Measurements from ENCODE around the gene VSTM1. TPM values are rescaled to one million over a fixed set of nuclear protein-coding genes. Genes with fewer than 3 reads are reported as not detected.

Gene VSTM1
- total RNA-seq (2021) = 0.59 TPM in 1 of 2 replicates, not detected in the other
- Bru-seq, nascent RNA = percentile 6 among the genes with signal in this experiment
- percentile 9 among the genes with signal in this experiment for BruChase-seq, experiment 1, labeled RNA remaining after a 2-hour chase
- percentile 11 among the genes with signal in this experiment for BruChase-seq, experiment 2, labeled RNA remaining after a 6-hour chase
- long read RNA-seq, partial matches to known transcripts = 1 of 1 reads
- long read RNA-seq, other reads (novel, unspliced or antisense) = 0 of 1 reads

- CTCF ChIA-PET = no interaction called here
- Histone ChIP-seq H3F3A (ENCODE audit: insufficient read depth, low read depth) (no peaks in the 10 kb centered on the region), H3K4me1 (replicated peaks; ENCODE audit: insufficient read depth) (no peaks in the 10 kb centered on the region), H4K20me1 (ENCODE audit: insufficient read depth) (no peaks in the 10 kb centered on the region), H3K9me2 (ENCODE audit: insufficient read depth) (no peaks in the 10 kb centered on the region), H3K79me2 (ENCODE audit: low read depth) (no peaks in the 10 kb centered on the region), H3K36me3 (ENCODE audit: low read depth) (no peaks in the 10 kb centered on the region), H3K4me3 (no peak within 1 kb of the TSS), H3K9me3 (ENCODE audit: insufficient read depth, low read depth) (no peaks in the 10 kb centered on the region), H3K27me3 (ENCODE audit: insufficient read depth, low read depth) (peaks cover 32% of the 10 kb centered on the region), H3K27ac (no peak within 1 kb of the TSS), H3K4me2 (no peak within 1 kb of the TSS), H2AFZ (no peak within 1 kb of the TSS)
- POLR2A ChIA-PET (ENCODE audit: unreplicated experiment) = no interaction called here
- DNase-seq = no peak
- TF ChIP-seq EZH2 (IDR thresholded peaks at IDR 0.05; ENCODE audit: low read depth) = no peak
- TF ChIP-seq, protein P1, sequence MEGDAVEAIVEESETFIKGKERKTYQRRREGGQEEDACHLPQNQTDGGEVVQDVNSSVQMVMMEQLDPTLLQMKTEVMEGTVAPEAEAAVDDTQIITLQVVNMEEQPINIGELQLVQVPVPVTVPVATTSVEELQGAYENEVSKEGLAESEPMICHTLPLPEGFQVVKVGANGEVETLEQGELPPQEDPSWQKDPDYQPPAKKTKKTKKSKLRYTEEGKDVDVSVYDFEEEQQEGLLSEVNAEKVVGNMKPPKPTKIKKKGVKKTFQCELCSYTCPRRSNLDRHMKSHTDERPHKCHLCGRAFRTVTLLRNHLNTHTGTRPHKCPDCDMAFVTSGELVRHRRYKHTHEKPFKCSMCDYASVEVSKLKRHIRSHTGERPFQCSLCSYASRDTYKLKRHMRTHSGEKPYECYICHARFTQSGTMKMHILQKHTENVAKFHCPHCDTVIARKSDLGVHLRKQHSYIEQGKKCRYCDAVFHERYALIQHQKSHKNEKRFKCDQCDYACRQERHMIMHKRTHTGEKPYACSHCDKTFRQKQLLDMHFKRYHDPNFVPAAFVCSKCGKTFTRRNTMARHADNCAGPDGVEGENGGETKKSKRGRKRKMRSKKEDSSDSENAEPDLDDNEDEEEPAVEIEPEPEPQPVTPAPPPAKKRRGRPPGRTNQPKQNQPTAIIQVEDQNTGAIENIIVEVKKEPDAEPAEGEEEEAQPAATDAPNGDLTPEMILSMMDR (conservative IDR thresholded peaks at IDR 0.05) = no peak
- intact Hi-C loops (cut with micrococcal nuclease; ENCODE audit: unreplicated experiment) = no loop called here
- no TSS peak for BruUV-seq (replicated peaks)
Observed at GRCh38 chr19:54063350-54064116, at the start of gene VSTM1. Gene VSTM1 (minus strand): TSS chr19:54063897. CDS start chr19:54063777, 120 bp downstream.

GRCh38 chr19:54109651-54110050 is 46.0 kb upstream of the VSTM1 start:
- H3K27ac ChIP-seq = no peak overlapping the region
- H2AFZ ChIP-seq = no peak overlapping the region
- H3K27me3 ChIP-seq (ENCODE audit: insufficient read depth, low read depth) = no peaks in the 10 kb centered on the region
- H3K4me3 ChIP-seq = no peak overlapping the region
- POLR2A ChIA-PET (ENCODE audit: unreplicated experiment) = interaction anchor here (0.5 to 0.7 kb wide), 3 partner anchors 8 to 915 kb away, joined by 3 to 15 read pairs (median 6); no protein-coding TSS in a partner anchor
- no peaks in the 10 kb centered on the region for H3K9me2 ChIP-seq (ENCODE audit: insufficient read depth)
- no peaks in the 10 kb centered on the region for H3K9me3 ChIP-seq (ENCODE audit: insufficient read depth, low read depth)
- intact Hi-C loops (cut with micrococcal nuclease; ENCODE audit: unreplicated experiment) = no loop called here
- H3F3A ChIP-seq (ENCODE audit: insufficient read depth, low read depth) = peaks cover 20% of the 10 kb centered on the region; the same call in 1 of the 2 replicates
- H3K4me1 ChIP-seq (replicated peaks; ENCODE audit: insufficient read depth) = 0 out of 2 replicates have a peak, but pooled peaks cover 6% of the 10 kb centered on the region
- peaks cover 20% of the 10 kb centered on the region for H3K36me3 ChIP-seq (ENCODE audit: low read depth)
- DNase-seq = no peak
- no peak overlapping the region for H3K4me2 ChIP-seq
- H3K79me2 ChIP-seq (ENCODE audit: low read depth) = peaks cover 17% of the 10 kb centered on the region
- no peak for TF ChIP-seq EZH2 (IDR thresholded peaks at IDR 0.05; ENCODE audit: low read depth)
- TF ChIP-seq, protein P1 (conservative IDR thresholded peaks at IDR 0.05) = no peak
- H4K20me1 ChIP-seq (ENCODE audit: insufficient read depth) = no peaks in the 10 kb centered on the region; the same call in none of the 2 replicates
- CTCF ChIA-PET = no interaction called here
- no TSS peak for BruUV-seq (replicated peaks)

DNA sequence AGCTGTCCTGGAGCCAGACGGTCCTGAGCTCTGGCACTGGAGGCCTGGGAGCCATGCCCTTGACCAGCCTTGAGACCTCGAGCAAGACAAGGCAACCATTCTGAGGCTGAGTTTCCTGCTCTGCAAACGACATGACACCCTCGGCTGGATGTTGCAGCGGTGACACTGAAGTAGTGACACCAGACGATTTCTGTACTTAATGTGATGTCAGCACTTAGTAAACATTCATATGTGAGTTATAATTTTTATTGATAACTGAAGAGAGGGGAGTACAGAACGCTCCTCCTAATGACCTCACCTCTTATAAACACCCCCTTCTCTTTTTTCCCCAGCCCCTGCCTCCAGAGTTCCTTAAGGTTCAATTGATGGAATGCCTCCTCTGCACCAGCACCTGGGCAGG is 44.8 kb upstream of the VSTM1 start:
- BruUV-seq (replicated peaks) = no TSS peak
- Histone ChIP-seq H3K27me3 (ENCODE audit: insufficient read depth, low read depth) (no peaks in the 10 kb centered on the region), H3F3A (ENCODE audit: insufficient read depth, low read depth) (peaks cover 26% of the 10 kb centered on the region; the same call in 1 of the 2 replicates), H3K36me3 (ENCODE audit: low read depth) (peaks cover 20% of the 10 kb centered on the region), H3K4me1 (replicated peaks; ENCODE audit: insufficient read depth) (0 out of 2 replicates have a peak, but pooled peaks cover 4% of the 10 kb centered on the region), H3K4me2 (no peak overlapping the region), H3K27ac (no peak overlapping the region), H2AFZ (no peak overlapping the region), H4K20me1 (ENCODE audit: insufficient read depth) (no peaks in the 10 kb centered on the region; the same call in 1 of the 2 replicates), H3K79me2 (ENCODE audit: low read depth) (peaks cover 17% of the 10 kb centered on the region), H3K9me2 (ENCODE audit: insufficient read depth) (no peaks in the 10 kb centered on the region), H3K4me3 (no peak overlapping the region), H3K9me3 (ENCODE audit: insufficient read depth, low read depth) (no peaks in the 10 kb centered on the region)
- TF ChIP-seq, protein P1 (conservative IDR thresholded peaks at IDR 0.05) = no peak
- TF ChIP-seq EZH2 (IDR thresholded peaks at IDR 0.05; ENCODE audit: low read depth) = no peak
- intact Hi-C loops (cut with micrococcal nuclease; ENCODE audit: unreplicated experiment) = no loop called here
- DNase-seq = no peak
- ChIA-PET CTCF (no interaction called here), POLR2A (ENCODE audit: unreplicated experiment) (no interaction called here)
